H1 (cell line): ENCODE data around the gene SMOC2. TPM values are rescaled to one million over a fixed set of nuclear protein-coding genes. Genes with fewer than 3 reads are reported as not detected.

ENCODE experiments used
- CTCF ChIA-PET: fragments of 300-600 bp; sonication (Branson Sonifier 250); formaldehyde crosslinking; loops from one replicate; lab custom pipeline; 2021; ENCODE audit not compliant: partially characterized antibody; lab: Charles Lee
- POLR2A ChIA-PET: fragments of 300-600 bp; sonication (Branson Sonifier 250); formaldehyde crosslinking; loops from one replicate; lab custom pipeline; 2021; ENCODE audit warnings: inconsistent platforms; ENCODE audit not compliant: partially characterized antibody; lab: Charles Lee
- DNase-seq, 2 experiments: peaks; one replicate each; pipeline versions ENCODE4 v3.0.0 to v3.0.0-alpha.2; 2010 to 2022; ENCODE audit warnings: low spot score in 2 of 2, low read depth in 1 of 2, mixed read lengths in 1 of 2
- FAIRE-seq: peaks from 2 replicates; lab custom pipeline; 2011; peaks lifted over from hg19 to GRCh38; lab: Jason Lieb, UNC
- H2AFZ ChIP-seq: 2 replicates; pipeline ENCODE4 v1.8.1; 2012; ENCODE audit warnings: low read length, inconsistent platforms
- H2AK5ac ChIP-seq: 2 replicates; pipeline ENCODE4 v1.6.1; 2013; ENCODE audit warnings: low read depth, low read length
- H2BK120ac ChIP-seq: replicated peaks from 2 replicates; pipeline ENCODE3; 2013; ENCODE audit warnings: low read depth, low read length, inconsistent platforms
- H2BK12ac ChIP-seq: 2 replicates; pipeline ENCODE4 v1.6.1; 2013; ENCODE audit warnings: low read depth, low read length
- H2BK15ac ChIP-seq: 2 replicates; pipeline ENCODE4 v1.6.1; 2013; ENCODE audit warnings: low read length
- H2BK20ac ChIP-seq: 2 replicates; pipeline ENCODE4 v1.6.1; 2013; ENCODE audit warnings: low read length
- H2BK5ac ChIP-seq: 2 replicates; pipeline ENCODE4 v1.6.1; 2013; ENCODE audit warnings: low read depth, low read length
- H3K14ac ChIP-seq: 2 replicates; pipeline ENCODE4 v1.6.1; 2013; ENCODE audit warnings: inconsistent platforms; ENCODE audit not compliant: insufficient read length
- H3K18ac ChIP-seq: 2 replicates; pipeline ENCODE4 v1.6.1; 2013; ENCODE audit warnings: low read length; ENCODE audit errors: extremely low read depth
- H3K23ac ChIP-seq: 2 replicates; pipeline ENCODE4 v1.6.1; 2013; ENCODE audit warnings: inconsistent platforms; ENCODE audit not compliant: insufficient read length
- H3K23me2 ChIP-seq: 2 replicates; pipeline ENCODE4 v1.6.1; 2013; ENCODE audit warnings: low read depth, low read length
- H3K27ac ChIP-seq: 2 replicates; pipeline ENCODE4 v1.6.1; 2011; ENCODE audit warnings: low read depth, low read length, inconsistent platforms
- H3K27me3 ChIP-seq, 4 experiments: replicated peaks in 1 of 4; 1 replicate in 1 of 4; 2 replicates in 3 of 4; pipeline versions ENCODE4 v1.6.1 to v1.8.1; 2011 to 2013; ENCODE audit warnings: low read length in 3 of 4, mild to moderate bottlenecking in 3 of 4, inconsistent platforms in 2 of 4, mixed read lengths in 2 of 4, moderate library complexity in 1 of 4; ENCODE audit not compliant: control insufficient read depth in 3 of 4, insufficient read depth in 3 of 4; ENCODE audit errors: extremely low read depth in 1 of 4
- H3K36me3 ChIP-seq, 4 experiments: 2 replicates each; pipeline versions ENCODE4 v1.6.1 to v1.8.1; 2011 to 2013; ENCODE audit warnings: mild to moderate bottlenecking in 4 of 4, low read length in 3 of 4, moderate library complexity in 2 of 4, control low read depth in 1 of 4, inconsistent platforms in 1 of 4; ENCODE audit not compliant: insufficient read depth in 4 of 4, control insufficient read depth in 2 of 4
- H3K4ac ChIP-seq: replicated peaks from 2 replicates; pipeline ENCODE3; 2013; ENCODE audit warnings: low read length, low read depth, mixed read lengths, inconsistent platforms; ENCODE audit not compliant: insufficient read length
- H3K4me1 ChIP-seq, 4 experiments: replicated peaks in 1 of 4; 1 replicate in 1 of 4; 2 replicates in 3 of 4; pipeline versions ENCODE4 v1.6.1 to v1.8.1; 2011 to 2013; ENCODE audit warnings: low read length in 3 of 4, inconsistent platforms in 2 of 4, mixed read lengths in 1 of 4; ENCODE audit not compliant: insufficient read depth in 4 of 4, control insufficient read depth in 3 of 4
- H3K4me2 ChIP-seq, 2 experiments: 2 replicates each; pipeline versions ENCODE4 v1.6.1 to v1.8.1; 2011 to 2013; ENCODE audit warnings: low read depth in 2 of 2, low read length in 2 of 2, control low read depth in 1 of 2, inconsistent platforms in 1 of 2, mild to moderate bottlenecking in 1 of 2; ENCODE audit not compliant: insufficient read depth in 1 of 2
- H3K4me3 ChIP-seq, 4 experiments: fragments of 200-600, 300-600 bp in 1 of 4; sonication (generic), shearing (Covaris generic), sonication (Bioruptor Twin) in 1 of 4; 2 replicates each; pipeline versions ENCODE4 v1.5.1 to v1.8.1; 2011 to 2016; ENCODE audit warnings: low read length in 4 of 4, low read depth in 3 of 4, control low read depth in 2 of 4, inconsistent platforms in 2 of 4, mild to moderate bottlenecking in 2 of 4, mixed read lengths in 1 of 4, moderate library complexity in 1 of 4; ENCODE audit not compliant: insufficient read depth in 2 of 4; ENCODE audit errors: extremely low read depth in 1 of 4
- H3K56ac ChIP-seq: replicated peaks from 2 replicates; pipeline ENCODE3; 2013; ENCODE audit warnings: low read depth, mild to moderate bottlenecking, mixed read lengths, low read length, inconsistent platforms; ENCODE audit not compliant: insufficient read length
- H3K79me1 ChIP-seq: 2 replicates; pipeline ENCODE4 v1.6.1; 2013; ENCODE audit warnings: low read depth, low read length, control low read depth
- H3K79me2 ChIP-seq, 2 experiments: 2 replicates each; pipeline versions ENCODE4 v1.6.1 to v1.8.1; 2012 to 2013; ENCODE audit warnings: low read length in 2 of 2, mild to moderate bottlenecking in 2 of 2, inconsistent platforms in 1 of 2; ENCODE audit not compliant: insufficient read depth in 2 of 2, control insufficient read depth in 1 of 2
- H3K9ac ChIP-seq, 4 experiments: replicated peaks in 1 of 4; 1 replicate in 1 of 4; 2 replicates in 3 of 4; pipeline versions ENCODE4 v1.6.1 to v1.8.1; 2011 to 2013; ENCODE audit warnings: low read depth in 3 of 4, low read length in 3 of 4, control low read depth in 2 of 4, mild to moderate bottlenecking in 2 of 4, moderate library complexity in 2 of 4, inconsistent platforms in 1 of 4; ENCODE audit errors: extremely low read depth in 1 of 4
- H3K9me3 ChIP-seq, 2 experiments: 2 replicates each; pipeline versions ENCODE4 v1.6.1 to v1.8.1; 2012 to 2013; ENCODE audit warnings: mild to moderate bottlenecking in 2 of 2, moderate library complexity in 2 of 2, control low read depth in 1 of 2, inconsistent platforms in 1 of 2, low read depth in 1 of 2, low read length in 1 of 2, mixed read lengths in 1 of 2; ENCODE audit not compliant: insufficient read depth in 2 of 2
- H4K20me1 ChIP-seq, 2 experiments: replicated peaks in 1 of 2; 2 replicates each; pipeline versions ENCODE3 to v1.8.1; 2011 to 2013; ENCODE audit warnings: inconsistent platforms in 2 of 2, low read length in 2 of 2, mild to moderate bottlenecking in 1 of 2; ENCODE audit not compliant: insufficient read depth in 2 of 2, control insufficient read depth in 1 of 2
- H4K5ac ChIP-seq: 2 replicates; pipeline ENCODE4 v1.6.1; 2013; ENCODE audit warnings: low read length, low read depth, mixed read lengths, inconsistent platforms; ENCODE audit not compliant: insufficient read length
- H4K8ac ChIP-seq: 2 replicates; pipeline ENCODE4 v1.8.0; 2013; ENCODE audit warnings: mild to moderate bottlenecking, moderate library complexity, low read length, inconsistent platforms; ENCODE audit not compliant: insufficient read depth; ENCODE audit errors: extremely low read depth
- H4K91ac ChIP-seq: replicated peaks from 2 replicates; pipeline ENCODE3; 2013; ENCODE audit warnings: low read length, mixed read lengths, inconsistent platforms; ENCODE audit not compliant: insufficient read length
- BCL11A ChIP-seq, 2 experiments: IDR thresholded peaks; one replicate each; pipeline ENCODE4 v1.6.1; 2011; ENCODE audit warnings: low read depth in 2 of 2, low read length in 2 of 2, mild to moderate bottlenecking in 2 of 2
- BRCA1 ChIP-seq: IDR thresholded peaks from 2 replicates; pipeline ENCODE4 v1.6.1; 2012; ENCODE audit warnings: low read depth, low read length, improper control_type of control experiment
- CREB1 ChIP-seq: IDR thresholded peaks from 2 replicates; pipeline ENCODE4 v1.6.1; 2012; ENCODE audit warnings: inconsistent platforms
- EP300 ChIP-seq, 2 experiments: IDR thresholded peaks; 1 replicate in 1 of 2; 2 replicates in 1 of 2; pipeline ENCODE4 v1.6.1; 2011 to 2012; ENCODE audit warnings: low read depth in 2 of 2, low read length in 2 of 2, mild to moderate bottlenecking in 2 of 2, borderline replicate concordance in 1 of 2, inconsistent platforms in 1 of 2, moderate library complexity in 1 of 2
- GTF2F1 ChIP-seq: IDR thresholded peaks from 2 replicates; pipeline ENCODE4 v1.6.1; 2012; ENCODE audit warnings: low read depth, low read length, improper control_type of control experiment, borderline replicate concordance
- KDM4A ChIP-seq: IDR thresholded peaks from one replicate; pipeline ENCODE4 v1.7.1; 2012; ENCODE audit warnings: low read depth, mild to moderate bottlenecking, moderate library complexity, low read length, inconsistent platforms; ENCODE audit not compliant: severe bottlenecking
- NRF1 ChIP-seq: IDR thresholded peaks from 2 replicates; pipeline ENCODE4 v1.6.1; 2011; ENCODE audit warnings: mild to moderate bottlenecking, low read depth, low read length, improper control_type of control experiment
- POLR2AphosphoS5 ChIP-seq: IDR thresholded peaks from 2 replicates; pipeline ENCODE4 v1.6.1; 2011; ENCODE audit warnings: low read depth, low read length
- RXRA ChIP-seq: IDR thresholded peaks from 2 replicates; pipeline ENCODE4 v1.6.1; 2011; ENCODE audit warnings: low read depth, mild to moderate bottlenecking, low read length, moderate library complexity; ENCODE audit not compliant: insufficient read depth
- TBP ChIP-seq: IDR thresholded peaks from 2 replicates; pipeline ENCODE4 v1.6.1; 2011; ENCODE audit warnings: low read depth, low read length, improper control_type of control experiment
- YY1 ChIP-seq: IDR thresholded peaks from 2 replicates; pipeline ENCODE4 v1.6.1; 2011; ENCODE audit warnings: low read depth, mild to moderate bottlenecking, low read length
- WGBS, 2 experiments: shearing (Covaris generic) in 1 of 2; methylation state at CpG; one replicate each; pipeline versions ENCODE4 v1.1.6 to v1.1.7; 2013 to 2015; ENCODE audit warnings: low lambda C conversion rate in 2 of 2, mixed read lengths in 2 of 2, inconsistent platforms in 1 of 2, low coverage in 1 of 2, missing lambda C conversion rate in 1 of 2; ENCODE audit not compliant: insufficient replicate concordance in 2 of 2, insufficient coverage in 1 of 2, insufficient read length in 1 of 2; ENCODE audit errors: extremely low coverage in 1 of 2, missing lambda C conversion rate in 1 of 2; 5-methylcytosine and 5-hydroxymethylcytosine counted together
- polyA plus RNA-seq, 7 experiments: library from polyadenylated mRNA; depleted of rRNA in 3 of 7; stranded (reverse) in 5 of 7; unstranded in 2 of 7; fragments of >200 nt in 5 of 7; fragments of 200-250 nt in 2 of 7; gene quantifications; 1 replicate in 5 of 7; 2 replicates in 1 of 7; 4 replicates in 1 of 7; pipeline versions ENCODE4 v1.2.1 to v1.2.3, GENCODE V29; 2011 to 2013; ENCODE audit warnings: missing spikeins in 2 of 7, mixed read lengths in 2 of 7
- total RNA-seq: library from RNA; stranded (reverse); fragmentation: NEBNext Ultra II Directional; extraction: Animal tissue kit (Norgen Biotek cat#: 25700); gene quantifications from 2 replicates; pipeline ENCODE4 v1.2.1, GENCODE V29; 2021

The SMOC2 gene
- total and polyA plus RNA-seq, 2 of the 8 experiments (the other 6 are each of a cell fraction or from before 2014, with no cell fraction given), result 7.7 to 8.5 TPM

GRCh38 chr6:168574075-168574698 is 133.2 kb downstream of the SMOC2 start:
- Histone ChIP-seq H3K9ac (no peak overlapping the region), H3K4me1 (peaks cover 0 to 4% (median 1%) of the 10 kb centered on the region in 4 experiments; a peak in 3 of 7 replicates), H2AFZ (no peak overlapping the region), H3K23ac (no peak overlapping the region), H3K4me2 (no peak overlapping the region), H3K27ac (no peak overlapping the region), H3K79me1 (no peaks in the 10 kb centered on the region), H3K18ac (no peak overlapping the region), H3K23me2 (no peaks in the 10 kb centered on the region), H4K20me1 (no peaks in the 10 kb centered on the region), H2BK20ac (no peak overlapping the region), H2BK120ac (no peak overlapping the region), H2AK5ac (no peak overlapping the region), H2BK15ac (no peak overlapping the region), H4K91ac (no peak overlapping the region), H3K36me3 (no peaks in the 10 kb centered on the region; a peak in 1 of 8 replicates), H4K5ac (no peak overlapping the region), H3K14ac (no peak overlapping the region), H3K4ac (no peak overlapping the region), H3K79me2 (no peaks in the 10 kb centered on the region), H3K4me3 (no peak overlapping the region), H3K9me3 (no peaks in the 10 kb centered on the region), H4K8ac (no peak overlapping the region), H3K56ac (no peak overlapping the region), H2BK5ac (no peak overlapping the region), H2BK12ac (no peak overlapping the region), H3K27me3 (no peaks in the 10 kb centered on the region)
- FAIRE-seq (no peak), DNase-seq (no peak)
- WGBS, 2 experiments, result 93% methylated on average over 9 of the region's 17 CpGs; no CpG with 5 or more reads in 1 of the 2 experiments
- POLR2A ChIA-PET, result no interaction called here
- TF ChIP-seq YY1 (no peak), GTF2F1 (no peak), EP300 (IDR thresholded peaks at IDR 0.05; ENCODE audit: borderline replicate concordance in 1 of 2, low read depth in 2 of 2, low read length in 2 of 2) (no peak), POLR2AphosphoS5 (no peak), NRF1 (no peak), KDM4A (no peak), TBP (no peak), BRCA1 (no peak), CREB1 (no peak), RXRA (no peak), BCL11A (IDR thresholded peaks at IDR 0.05; ENCODE audit: low read depth in 2 of 2, low read length in 2 of 2) (no peak)
- CTCF ChIA-PET, result interaction anchor here (0.8 to 1.8 kb wide), 2 partner anchors 11 to 204 kb away, joined by 3 to 5 read pairs; no protein-coding TSS in a partner anchor
